MM.1S (cell line): Measurements from ENCODE around the gene TENM4.
"Not testable (repeated sequence)": the region's sequence is repeated elsewhere in the genome, so short reads cannot be mapped to it uniquely, and the experiment has no call there.

Experiments used
- DNase-seq: peaks from one replicate; pipeline ENCODE4 v3.0.0-alpha.2; 2015
- H2AFZ ChIP-seq: fragments of 300-600 bp; sonication (generic); 2 replicates; pipeline ENCODE4 v1.6.0; 2016; ENCODE audit warnings: antibody characterized with exemption, low read length
- H3F3A ChIP-seq: fragments of 300-600 bp; sonication (generic); 2 replicates; pipeline ENCODE4 v1.6.1; 2016; ENCODE audit warnings: mild to moderate bottlenecking, antibody characterized with exemption, low read length, moderate library complexity, mixed read lengths; ENCODE audit not compliant: insufficient read depth
- H3K27ac ChIP-seq: fragments of 300-600 bp; sonication (generic); 2 replicates; pipeline ENCODE4 v1.5.1; 2016; ENCODE audit warnings: mild to moderate bottlenecking, low read length
- H3K27me3 ChIP-seq: fragments of 300-600 bp; sonication (generic); replicated peaks from 2 replicates; pipeline ENCODE4 v1.6.0; 2016; ENCODE audit warnings: low read length; ENCODE audit not compliant: insufficient read depth
- H3K36me3 ChIP-seq: fragments of 300-600 bp; sonication (generic); replicated peaks from 2 replicates; pipeline ENCODE4 v1.6.1; 2016; ENCODE audit warnings: mild to moderate bottlenecking, low read length, mixed read lengths; ENCODE audit not compliant: insufficient read depth
- H3K4me1 ChIP-seq: fragments of 300-600 bp; sonication (generic); 2 replicates; pipeline ENCODE4 v1.6.1; 2016; ENCODE audit warnings: low read length, mixed read lengths
- H3K4me2 ChIP-seq: fragments of 300-600 bp; sonication (generic); 2 replicates; pipeline ENCODE4 v1.6.0; 2016; ENCODE audit warnings: low read depth, low read length
- H3K4me3 ChIP-seq: fragments of 300-600 bp; sonication (generic); 2 replicates; pipeline ENCODE4 v1.5.1; 2016; ENCODE audit warnings: low read length, mixed read lengths
- H3K79me2 ChIP-seq: fragments of 300-600 bp; sonication (generic); 2 replicates; pipeline ENCODE4 v1.6.1; 2016; ENCODE audit warnings: mixed run types, low read length, mixed read lengths
- H3K9ac ChIP-seq: fragments of 300-600 bp; sonication (generic); 2 replicates; pipeline ENCODE4 v1.6.1; 2016; ENCODE audit warnings: low read length, mixed read lengths
- H3K9me2 ChIP-seq: fragments of 300-600 bp; sonication (generic); replicated peaks from 2 replicates; pipeline ENCODE4 v1.6.1; 2016; ENCODE audit warnings: mild to moderate bottlenecking, low read length, mixed read lengths; ENCODE audit not compliant: insufficient read depth
- H3K9me3 ChIP-seq: fragments of 300-600 bp; sonication (generic); replicated peaks from 2 replicates; pipeline ENCODE4 v1.6.1; 2016; ENCODE audit warnings: mild to moderate bottlenecking, low read length, mixed read lengths; ENCODE audit not compliant: insufficient read depth
- H4K20me1 ChIP-seq: fragments of 300-600 bp; sonication (generic); 2 replicates; pipeline ENCODE4 v1.6.1; 2016; ENCODE audit warnings: mild to moderate bottlenecking, low read length, moderate library complexity, mixed read lengths; ENCODE audit not compliant: insufficient read depth
- EZH2 ChIP-seq: fragments of 300-600 bp; sonication (generic); optimal IDR thresholded peaks from 2 replicates; pipeline ENCODE3; 2017; ENCODE audit warnings: low read depth, mild to moderate bottlenecking, antibody characterized with exemption, low read length, mixed read lengths
- EZH2phosphoT487 ChIP-seq: fragments of 300-600 bp; sonication (generic); IDR thresholded peaks from 2 replicates; pipeline ENCODE4 v1.6.1; 2018; ENCODE audit warnings: antibody characterized with exemption, low read length
- TF ChIP-seq, protein P1 (sequence below): fragments of 300-600 bp; sonication (generic); IDR thresholded peaks from 2 replicates; pipeline ENCODE4 v1.5.1; 2016; ENCODE audit warnings: antibody characterized with exemption, low read length, mixed read lengths

The TENM4 gene

DNA sequence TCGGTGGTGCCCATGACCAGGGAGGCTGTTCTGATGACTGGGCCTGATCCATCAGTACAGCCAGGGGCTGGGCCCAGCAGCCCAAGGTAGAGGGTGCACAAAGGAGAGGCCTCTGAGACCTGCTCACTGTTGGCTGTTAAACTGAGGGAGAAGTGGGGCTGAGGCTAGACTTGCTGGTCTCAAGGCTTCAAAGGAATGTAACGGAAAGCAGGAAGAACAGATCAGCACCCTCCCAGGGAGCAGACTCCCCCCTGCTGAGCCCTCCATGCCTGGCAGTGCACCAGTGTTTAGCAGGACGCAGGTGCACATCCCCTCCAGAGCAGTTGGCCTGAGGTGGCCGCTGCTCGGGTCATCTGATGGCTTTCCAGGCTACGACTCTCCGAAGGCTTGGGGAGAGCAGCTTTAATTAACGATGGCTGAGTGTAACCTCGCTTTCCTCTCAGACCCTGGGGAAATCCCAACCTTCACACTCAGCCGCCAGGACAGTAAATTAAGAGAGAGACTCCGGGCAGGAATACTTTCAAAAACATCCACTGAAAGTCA lies 610.5 kb downstream of the TENM4 start:
- DNase-seq, result no peak
- Histone ChIP-seq H4K20me1 (no peaks in the 10 kb centered on the region), H3K4me3 (no peak overlapping the region), H3K79me2 (no peaks in the 10 kb centered on the region), H3K27me3 (no peaks in the 10 kb centered on the region), H2AFZ (no peak overlapping the region), H3K4me2 (no peak overlapping the region), H3K36me3 (no peaks in the 10 kb centered on the region), H3K9me2 (no peaks in the 10 kb centered on the region), H3K9ac (no peak overlapping the region), H3F3A (no peaks in the 10 kb centered on the region), H3K27ac (no peak overlapping the region), H3K9me3 (no peaks in the 10 kb centered on the region), H3K4me1 (no peaks in the 10 kb centered on the region)
- no peak for TF ChIP-seq EZH2phosphoT487
- TF ChIP-seq EZH2, result no peak
- TF ChIP-seq, protein P1, sequence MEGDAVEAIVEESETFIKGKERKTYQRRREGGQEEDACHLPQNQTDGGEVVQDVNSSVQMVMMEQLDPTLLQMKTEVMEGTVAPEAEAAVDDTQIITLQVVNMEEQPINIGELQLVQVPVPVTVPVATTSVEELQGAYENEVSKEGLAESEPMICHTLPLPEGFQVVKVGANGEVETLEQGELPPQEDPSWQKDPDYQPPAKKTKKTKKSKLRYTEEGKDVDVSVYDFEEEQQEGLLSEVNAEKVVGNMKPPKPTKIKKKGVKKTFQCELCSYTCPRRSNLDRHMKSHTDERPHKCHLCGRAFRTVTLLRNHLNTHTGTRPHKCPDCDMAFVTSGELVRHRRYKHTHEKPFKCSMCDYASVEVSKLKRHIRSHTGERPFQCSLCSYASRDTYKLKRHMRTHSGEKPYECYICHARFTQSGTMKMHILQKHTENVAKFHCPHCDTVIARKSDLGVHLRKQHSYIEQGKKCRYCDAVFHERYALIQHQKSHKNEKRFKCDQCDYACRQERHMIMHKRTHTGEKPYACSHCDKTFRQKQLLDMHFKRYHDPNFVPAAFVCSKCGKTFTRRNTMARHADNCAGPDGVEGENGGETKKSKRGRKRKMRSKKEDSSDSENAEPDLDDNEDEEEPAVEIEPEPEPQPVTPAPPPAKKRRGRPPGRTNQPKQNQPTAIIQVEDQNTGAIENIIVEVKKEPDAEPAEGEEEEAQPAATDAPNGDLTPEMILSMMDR, result no peak

DNA sequence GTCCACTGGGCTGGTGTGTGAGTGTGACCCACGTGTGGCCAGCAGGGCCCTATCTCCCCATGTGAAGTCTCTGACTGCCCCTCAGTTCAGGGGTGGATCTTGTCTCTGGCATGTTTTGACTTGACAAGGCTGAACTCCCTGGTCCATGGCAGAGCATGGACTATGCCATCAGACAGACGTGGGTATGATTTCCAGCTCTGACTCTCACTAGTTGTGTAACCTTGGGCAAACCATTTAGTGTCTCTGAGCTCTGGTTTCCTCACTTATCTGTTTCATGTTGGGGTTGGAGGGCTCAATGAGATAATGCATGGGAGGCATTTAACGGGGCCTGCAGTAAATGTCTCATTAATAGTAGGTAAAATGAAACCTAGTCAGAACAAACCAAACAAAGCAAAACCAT lies 611.7 kb downstream of the TENM4 start:
- Histone ChIP-seq H3K27ac (no peak overlapping the region), H3K4me2 (no peak overlapping the region)

DNA sequence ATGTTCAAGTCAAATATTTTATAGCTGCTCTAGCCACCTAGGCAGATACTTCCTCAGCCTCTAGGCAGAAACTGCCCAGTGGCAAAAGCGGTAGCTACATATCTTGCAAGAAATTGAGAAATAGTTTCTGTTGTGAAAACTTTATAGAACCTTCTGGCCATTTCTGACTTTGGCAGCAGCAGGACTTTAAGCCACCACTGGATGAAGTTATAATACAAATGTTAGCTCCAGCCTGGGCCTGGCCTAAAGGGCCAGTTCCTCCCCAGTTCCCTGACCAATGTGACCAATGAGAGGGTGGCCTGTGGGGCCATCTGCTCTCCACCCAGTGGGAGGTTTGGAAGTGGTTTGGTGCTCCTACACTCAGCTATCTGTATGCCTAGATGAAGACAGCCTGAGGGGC lies 612.2 kb downstream of the TENM4 start:
- no peaks in the 10 kb centered on the region for H3K4me1 ChIP-seq
- no peaks in the 10 kb centered on the region for H3K9me2 ChIP-seq
- H2AFZ ChIP-seq, result no peak overlapping the region
- no peaks in the 10 kb centered on the region for H3K9me3 ChIP-seq
- H3K9ac ChIP-seq, result no peak overlapping the region
- no peaks in the 10 kb centered on the region for H3K36me3 ChIP-seq
- no peak overlapping the region for H3K27ac ChIP-seq
- TF ChIP-seq, protein P1, result no peak
- no peak for TF ChIP-seq EZH2
- no peak overlapping the region for H3K4me2 ChIP-seq
- no peaks in the 10 kb centered on the region for H3K27me3 ChIP-seq
- H3F3A ChIP-seq, result no peaks in the 10 kb centered on the region
- H4K20me1 ChIP-seq, result no peaks in the 10 kb centered on the region
- H3K4me3 ChIP-seq, result no peak overlapping the region
- no peaks in the 10 kb centered on the region for H3K79me2 ChIP-seq
- DNase-seq, result no peak

More for the DNA sequence above, 611.7 kb downstream of the TENM4 start:
- H2AFZ ChIP-seq, result no peak overlapping the region
- H3K9me2 ChIP-seq, result no peaks in the 10 kb centered on the region
- no peaks in the 10 kb centered on the region for H3K4me1 ChIP-seq
- no peak overlapping the region for H3K4me3 ChIP-seq
- H3F3A ChIP-seq, result no peaks in the 10 kb centered on the region
- no peaks in the 10 kb centered on the region for H3K9me3 ChIP-seq
- DNase-seq, result no peak
- no peaks in the 10 kb centered on the region for H3K79me2 ChIP-seq
- no peaks in the 10 kb centered on the region for H3K36me3 ChIP-seq
- TF ChIP-seq, protein P1, result no peak
- TF ChIP-seq EZH2 (no peak), EZH2phosphoT487 (no peak)
- no peaks in the 10 kb centered on the region for H3K27me3 ChIP-seq
- H3K9ac ChIP-seq, result no peak overlapping the region
- no peaks in the 10 kb centered on the region for H4K20me1 ChIP-seq

DNA sequence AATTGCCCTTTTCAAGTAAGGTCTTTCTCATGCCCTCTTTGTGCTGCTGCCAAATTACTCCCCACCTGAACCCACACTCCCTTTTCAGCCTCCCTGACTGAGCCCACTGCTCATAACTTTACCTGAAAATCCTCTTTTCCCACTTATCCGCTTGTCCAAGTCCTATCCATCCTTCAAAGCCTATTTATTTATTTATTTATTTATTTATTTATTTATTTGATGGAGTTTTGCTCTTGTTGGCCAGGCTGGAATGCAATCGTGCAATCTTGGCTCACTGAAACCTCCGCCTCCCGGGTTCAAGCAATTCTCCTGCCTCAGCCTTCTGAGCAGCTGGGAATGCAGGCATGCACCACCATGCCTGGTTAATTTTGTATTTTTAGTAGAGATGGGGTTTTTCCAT lies 613.5 kb downstream of the TENM4 start:
- H3K79me2 ChIP-seq, H3K4me1 ChIP-seq, H3K27me3 ChIP-seq, H3K4me2 ChIP-seq, H3K9me3 ChIP-seq, H3K9me2 ChIP-seq, H3K27ac ChIP-seq, H4K20me1 ChIP-seq, H2AFZ ChIP-seq, H3F3A ChIP-seq, H3K4me3 ChIP-seq, H3K36me3 ChIP-seq, H3K9ac ChIP-seq, DNase-seq: not testable (repeated sequence)
